GM12873 (cell line): ENCODE data around the gene SYCP3.

ENCODE experiments used
- TF ChIP-seq, protein P1 (sequence below): IDR thresholded peaks from 2 replicates; pipeline ENCODE4 v1.5.1; 2012; ENCODE audit warnings: low read depth, mild to moderate bottlenecking, moderate library complexity, low read length, control low read depth; ENCODE audit not compliant: insufficient read depth; ENCODE audit errors: missing control alignments

The SYCP3 gene

GRCh38 chr12:101780599-101780998, 41.3 kb upstream of the SYCP3 start:
- TF ChIP-seq, protein P1, sequence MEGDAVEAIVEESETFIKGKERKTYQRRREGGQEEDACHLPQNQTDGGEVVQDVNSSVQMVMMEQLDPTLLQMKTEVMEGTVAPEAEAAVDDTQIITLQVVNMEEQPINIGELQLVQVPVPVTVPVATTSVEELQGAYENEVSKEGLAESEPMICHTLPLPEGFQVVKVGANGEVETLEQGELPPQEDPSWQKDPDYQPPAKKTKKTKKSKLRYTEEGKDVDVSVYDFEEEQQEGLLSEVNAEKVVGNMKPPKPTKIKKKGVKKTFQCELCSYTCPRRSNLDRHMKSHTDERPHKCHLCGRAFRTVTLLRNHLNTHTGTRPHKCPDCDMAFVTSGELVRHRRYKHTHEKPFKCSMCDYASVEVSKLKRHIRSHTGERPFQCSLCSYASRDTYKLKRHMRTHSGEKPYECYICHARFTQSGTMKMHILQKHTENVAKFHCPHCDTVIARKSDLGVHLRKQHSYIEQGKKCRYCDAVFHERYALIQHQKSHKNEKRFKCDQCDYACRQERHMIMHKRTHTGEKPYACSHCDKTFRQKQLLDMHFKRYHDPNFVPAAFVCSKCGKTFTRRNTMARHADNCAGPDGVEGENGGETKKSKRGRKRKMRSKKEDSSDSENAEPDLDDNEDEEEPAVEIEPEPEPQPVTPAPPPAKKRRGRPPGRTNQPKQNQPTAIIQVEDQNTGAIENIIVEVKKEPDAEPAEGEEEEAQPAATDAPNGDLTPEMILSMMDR, result no peak

- TF ChIP-seq, protein P1, result no peak
Observed at GRCh38 chr12:101779626-101780025, 40.4 kb upstream of the SYCP3 start.

DNA sequence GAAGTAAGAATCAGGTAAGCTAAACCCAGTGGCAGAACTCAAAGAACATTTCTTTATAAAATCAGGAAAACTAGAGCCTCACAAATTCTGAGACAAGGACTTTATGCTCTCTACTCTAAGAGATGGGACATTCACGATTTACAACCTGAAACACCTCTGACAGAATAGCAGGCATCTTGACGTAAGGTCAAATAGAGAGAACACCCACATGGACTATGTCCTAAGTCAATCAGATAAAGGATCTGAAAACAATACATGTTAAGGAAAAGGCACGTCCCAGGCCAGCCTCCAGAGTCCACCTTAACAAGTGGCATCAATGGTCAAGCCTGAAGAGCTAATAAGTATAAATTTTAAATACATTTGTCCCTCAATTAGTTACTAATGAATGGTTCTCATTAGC, 39.9 kb upstream of the SYCP3 start:
- TF ChIP-seq, protein P1, result no peak

DNA sequence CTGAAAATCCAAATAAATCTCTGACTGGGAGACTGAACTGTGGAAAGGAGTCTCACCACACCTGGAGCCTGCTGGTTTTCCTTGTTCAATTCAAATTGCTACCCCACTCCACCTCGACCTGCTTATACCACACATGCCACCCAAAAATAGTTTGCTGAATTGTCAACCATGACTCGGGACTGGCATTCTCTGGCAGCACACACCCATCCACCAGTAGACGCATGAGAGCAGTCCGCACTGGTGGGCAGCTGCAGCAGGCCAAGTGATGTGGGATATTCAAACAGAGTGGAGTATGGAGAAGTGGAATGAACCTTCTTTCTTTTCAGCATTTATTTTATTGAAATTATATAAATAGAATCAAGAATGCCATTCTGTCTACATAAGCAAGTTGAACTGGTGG, 38.7 kb upstream of the SYCP3 start:
- TF ChIP-seq, protein P1, result no peak

- TF ChIP-seq, protein P1, result no peak
Observed at GRCh38 chr12:101777485-101777884, 38.2 kb upstream of the SYCP3 start.

DNA sequence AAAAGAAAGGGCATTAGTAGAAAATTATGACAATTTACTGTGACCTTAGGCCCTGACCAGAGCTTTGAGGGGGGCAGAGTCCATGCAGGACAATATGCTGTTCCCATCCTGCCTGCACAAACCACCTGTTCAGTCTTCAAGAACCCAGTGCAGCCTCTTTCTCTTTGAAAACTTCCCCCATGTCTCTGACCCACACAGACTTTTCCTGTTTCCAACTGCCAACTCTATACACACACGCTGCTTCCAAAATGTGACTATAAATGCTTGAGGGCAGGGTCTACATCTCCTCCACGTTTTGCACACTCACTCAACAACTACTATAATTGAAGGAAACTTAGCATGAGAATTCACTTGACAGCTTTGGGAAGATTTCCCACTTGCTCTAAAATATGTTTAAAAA, 36.6 kb upstream of the SYCP3 start:
- TF ChIP-seq, protein P1, result no peak

DNA sequence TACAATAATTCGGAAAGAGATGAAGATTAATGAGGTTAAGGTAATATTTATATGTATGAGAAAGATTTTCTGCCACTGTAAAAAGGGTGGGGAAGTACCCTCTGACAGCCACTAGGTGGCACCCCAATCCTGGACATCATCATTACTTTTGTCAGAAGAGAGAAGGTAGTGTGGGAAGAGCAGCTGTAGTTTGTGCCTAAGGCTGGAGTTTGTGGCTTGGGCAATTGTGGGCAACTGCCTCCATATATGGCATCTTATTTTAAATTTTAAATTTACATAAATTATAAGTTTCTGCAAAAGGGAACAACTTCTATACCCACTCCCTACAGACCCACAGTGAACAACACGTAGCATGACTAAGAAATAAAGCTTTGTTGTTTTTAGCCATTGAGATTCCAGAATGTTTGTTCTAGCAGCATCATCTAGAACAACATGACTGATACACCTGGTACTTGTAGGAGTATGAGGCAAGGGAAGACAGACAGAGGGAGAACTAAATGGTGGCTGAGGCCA, 34.4 kb upstream of the SYCP3 start:
- TF ChIP-seq, protein P1, result peak; percentile 80
